NOMO-1 treated with DMSO at 0.1 percent for 48 hours (cell line): Measurements from ENCODE around the gene OR8D1.

Source experiments
- DNase-seq: peaks from one replicate; lab custom pipeline; 2025; ENCODE audit not compliant: unreplicated experiment; lab: John Stamatoyannopoulos, UW

The OR8D1 gene

GRCh38 chr11:124313849-124314248 is at the start of gene OR8D1:
Gene OR8D1 (minus strand): TSS chr11:124313949. CDS start chr11:124310766, 3,183 bp downstream.
- no peak for DNase-seq

GRCh38 chr11:124359566-124359965 is 45.8 kb upstream of the OR8D1 start:
- peak; percentile 5 for DNase-seq

GRCh38 chr11:124346311-124346955 is 32.7 kb upstream of the OR8D1 start:
- peak; percentile 35 for DNase-seq

GRCh38 chr11:124344346-124344745 is 30.6 kb upstream of the OR8D1 start:
- no peak for DNase-seq

GRCh38 chr11:124340142-124340447 is 26.3 kb upstream of the OR8D1 start:
- no peak for DNase-seq

- peak; percentile 57 for DNase-seq
Observed at GRCh38 chr11:124339396-124340141, 25.8 kb upstream of the OR8D1 start.

- no peak for DNase-seq
Observed at GRCh38 chr11:124331873-124332272, 18.1 kb upstream of the OR8D1 start.

- peak; percentile 96 for DNase-seq
Observed at GRCh38 chr11:124329787-124330478, 16.2 kb upstream of the OR8D1 start.

- no peak for DNase-seq
Observed at GRCh38 chr11:124327775-124328174, 14.0 kb upstream of the OR8D1 start.

- no peak for DNase-seq
Observed at GRCh38 chr11:124322356-124322755, 8.6 kb upstream of the OR8D1 start.

- no peak for DNase-seq
Observed at GRCh38 chr11:124320097-124320496, 6.3 kb upstream of the OR8D1 start, which contains the start of gene OR8D2. Gene OR8D2 (minus strand): TSS chr11:124320197. CDS start chr11:124320197, 0 bp downstream.

- DNase-seq = no peak
Observed at GRCh38 chr11:124315052-124315451, 1.3 kb upstream of the OR8D1 start.

- no peak for DNase-seq
Observed at GRCh38 chr11:124313131-124313530, 618 bp downstream of the OR8D1 start.

GRCh38 chr11:124311670-124312069 is 2.1 kb downstream of the OR8D1 start:
- no peak for DNase-seq

GRCh38 chr11:124311269-124311668 is 2.5 kb downstream of the OR8D1 start:
- DNase-seq = no peak

GRCh38 chr11:124310721-124311120 is 3.0 kb downstream of the OR8D1 start:
- DNase-seq = no peak

- no peak for DNase-seq
Observed at GRCh38 chr11:124307093-124307492, 6.7 kb downstream of the OR8D1 start.

- no peak for DNase-seq
Observed at GRCh38 chr11:124302347-124303125, 11.2 kb downstream of the OR8D1 start.

- DNase-seq = peak; percentile 32
Observed at GRCh38 chr11:124301548-124301947, 12.2 kb downstream of the OR8D1 start.

GRCh38 chr11:124297921-124298320 is 15.8 kb downstream of the OR8D1 start:
- no peak for DNase-seq

- no peak for DNase-seq
Observed at GRCh38 chr11:124296016-124296415, 17.7 kb downstream of the OR8D1 start.
